GM12878 (cell line): ENCODE data around the gene MRPL53. TPM values are rescaled to one million over a fixed set of nuclear protein-coding genes. Genes with fewer than 3 reads are reported as not detected.

Source experiments
- ATAC-seq: fragments of 200-7000 bp; cut with Tn5 transposase; 3 replicates; pipeline ENCODE4 v1.9.1; 2020; ENCODE audit warnings: mild to moderate bottlenecking, moderate library complexity
- BruUV-seq: library from RNA; stranded (reverse); fragments of 400-500 nt; replicated peaks from 2 replicates; lab custom pipeline; 2021; lab: Mats Ljungman, UMichigan
- CTCF ChIA-PET: fragments of 300-600 bp; sonication (Branson Sonifier 250); formaldehyde crosslinking; extraction: SDS; loops from one replicate; lab custom pipeline; 2021; ENCODE audit warnings: inconsistent platforms; lab: Yijun Ruan, JAX
- POLR2A ChIA-PET: fragments of 350-600 bp; formaldehyde crosslinking; extraction: SDS; loops from one replicate; lab custom pipeline; 2021; ENCODE audit warnings: inconsistent platforms; lab: Charles Lee
- RAD21 ChIA-PET: fragments of 300-600 bp; sonication (Branson Sonifier 250); formaldehyde crosslinking; loops from one replicate; lab custom pipeline; 2023; ENCODE audit warnings: antibody characterized with exemption; ENCODE audit not compliant: unreplicated experiment; lab: Charles Lee
- SMC1A ChIA-PET: fragments of 300-600 bp; sonication (Branson Sonifier 250); formaldehyde crosslinking; loops from one replicate; lab custom pipeline; 2023; ENCODE audit not compliant: unreplicated experiment, uncharacterized antibody; lab: Charles Lee
- DNase-seq: peaks from one replicate; pipeline ENCODE4 v3.0.0-alpha.2; 2011; ENCODE audit warnings: low read depth, low spot score
- FAIRE-seq: peaks from 3 replicates; lab custom pipeline; 2011; peaks lifted over from hg19 to GRCh38; lab: Jason Lieb, UNC
- H2AFZ ChIP-seq: 2 replicates; pipeline ENCODE4 v1.6.0; 2011; ENCODE audit warnings: low read depth, low read length, control low read depth; ENCODE audit not compliant: control insufficient read depth
- H3K27ac ChIP-seq: 2 replicates; pipeline ENCODE4 v1.5.1; 2011; ENCODE audit warnings: control low read depth; ENCODE audit not compliant: control insufficient read depth, insufficient read depth
- H3K27me3 ChIP-seq, 2 experiments: replicated peaks in 1 of 2; 2 replicates each; pipeline versions ENCODE4 v1.6.0 to v1.6.1; 2011; ENCODE audit warnings: low read length in 1 of 2; ENCODE audit not compliant: control insufficient read depth in 2 of 2, insufficient read depth in 2 of 2
- H3K36me3 ChIP-seq, 2 experiments: 2 replicates each; pipeline ENCODE4 v1.5.1; 2011; ENCODE audit warnings: low read length in 1 of 2; ENCODE audit not compliant: control insufficient read depth in 2 of 2, insufficient read depth in 2 of 2
- H3K4me1 ChIP-seq: 2 replicates; pipeline ENCODE4 v1.6.1; 2011; ENCODE audit warnings: mild to moderate bottlenecking, low read length, moderate library complexity, mixed read lengths; ENCODE audit not compliant: control insufficient read depth, insufficient read depth
- H3K4me2 ChIP-seq: 2 replicates; pipeline ENCODE4 v1.6.0; 2011; ENCODE audit warnings: control low read depth; ENCODE audit not compliant: control insufficient read depth, insufficient read depth
- H3K4me3 ChIP-seq: fragments of 200-600 bp; sonication (generic); 2 replicates; pipeline ENCODE4 v1.5.1; 2016
- H3K79me2 ChIP-seq: 2 replicates; pipeline ENCODE4 v1.6.0; 2011; ENCODE audit warnings: low read length; ENCODE audit not compliant: control insufficient read depth, insufficient read depth
- H3K9ac ChIP-seq: 2 replicates; pipeline ENCODE4 v1.8.0; 2011; ENCODE audit warnings: low read length, control low read depth, mixed read lengths; ENCODE audit not compliant: control insufficient read depth, insufficient read depth
- H3K9me3 ChIP-seq: replicated peaks from 3 replicates; pipeline ENCODE4 v1.5.1; 2011; ENCODE audit warnings: mild to moderate bottlenecking, low read length; ENCODE audit not compliant: control insufficient read depth, insufficient read depth
- H4K20me1 ChIP-seq: 2 replicates; pipeline ENCODE4 v1.6.0; 2011; ENCODE audit not compliant: control insufficient read depth, insufficient read depth
- ASH2L ChIP-seq: fragments of 300-600, 200-600 bp; sonication (generic); IDR thresholded peaks from 2 replicates; pipeline ENCODE4 v1.6.1; 2017; ENCODE audit warnings: low read depth, mild to moderate bottlenecking, borderline replicate concordance
- CUX1 ChIP-seq: IDR thresholded peaks from 2 replicates; pipeline ENCODE4 v1.6.1; 2012; ENCODE audit warnings: improper control_type of control experiment, low read depth, low read length; ENCODE audit not compliant: insufficient replicate concordance
- FOXK2 ChIP-seq: fragments of 450-650 bp; IDR thresholded peaks from 2 replicates; pipeline ENCODE4 v1.6.1; 2017; ENCODE audit warnings: mild to moderate bottlenecking, moderate library complexity
- NR2F1 ChIP-seq: fragments of 450-650 bp; conservative IDR thresholded peaks from 2 replicates; pipeline ENCODE4 v1.6.1; 2017; ENCODE audit warnings: mild to moderate bottlenecking
- NRF1 ChIP-seq: conservative IDR thresholded peaks from 2 replicates; pipeline ENCODE4 v1.6.1; 2011; ENCODE audit warnings: mild to moderate bottlenecking, low read depth, low read length, improper control_type of control experiment
- PBX3 ChIP-seq: IDR thresholded peaks from 2 replicates; pipeline ENCODE4 v1.6.1; 2011; ENCODE audit warnings: mild to moderate bottlenecking, low read depth, low read length, moderate library complexity; ENCODE audit not compliant: insufficient replicate concordance
- SRF ChIP-seq, 2 experiments: IDR thresholded peaks; 2 replicates each; pipeline ENCODE4 v1.6.1; 2011; ENCODE audit warnings: low read depth in 2 of 2, low read length in 2 of 2, mild to moderate bottlenecking in 1 of 2, moderate library complexity in 1 of 2
- ZBTB4 ChIP-seq: fragments of 450-650 bp; formaldehyde crosslinking; IDR thresholded peaks from 2 replicates; pipeline ENCODE4 v1.4.0; 2022; ENCODE audit warnings: mild to moderate bottlenecking, moderate library complexity
- ZNF592 ChIP-seq: fragments of 450-650 bp; IDR thresholded peaks from 2 replicates; pipeline ENCODE4 v1.6.1; 2017; ENCODE audit warnings: mild to moderate bottlenecking, moderate library complexity
- WGBS: methylation state at CpG from one replicate; pipeline ENCODE4 v1.1.6; 2016; ENCODE audit warnings: low lambda C conversion rate; ENCODE audit not compliant: insufficient replicate concordance, insufficient coverage; ENCODE audit errors: missing lambda C conversion rate; 5-methylcytosine and 5-hydroxymethylcytosine counted together
- in situ Hi-C: fragments of 300-500 bp; cut with MboI; formaldehyde crosslinking; loops from 9 replicates; pipeline ENCODE4 v1.14.3; 2018; ENCODE audit warnings: mixed read lengths
- intact Hi-C: fragments of 100-400 bp; cut with micrococcal nuclease; formaldehyde crosslinking; loops from one replicate; pipeline ENCODE4 v1.14.2; 2022; ENCODE audit not compliant: unreplicated experiment
- polyA plus RNA-seq, 11 experiments: library from polyadenylated mRNA; depleted of rRNA in 4 of 11; unstranded in 6 of 11; stranded (reverse) in 5 of 11; fragments of >200 nt; fragmentation: Nextera tagmentation in 4 of 11; fragmentation: Illumina TruSeq in 1 of 11; extraction: Ambion mirVana in 4 of 11; extraction: Trizol in 1 of 11; gene quantifications; 1 replicate in 1 of 11; 2 replicates in 10 of 11; pipeline versions ENCODE4 v1.2.1 to v1.2.3, GENCODE V29; 2011 to 2016; ENCODE audit warnings: inconsistent platforms in 2 of 11, missing spikeins in 2 of 11, low read depth in 1 of 11
- total RNA-seq, 4 experiments: library from RNA; depleted of rRNA in 3 of 4; stranded (reverse); fragments of >200 nt in 3 of 4; fragmentation: Illumina TruSeq in 1 of 4; extraction: Trizol in 1 of 4; gene quantifications; 2 replicates each; pipeline versions ENCODE4 v1.2.1 to v1.2.3, GENCODE V29; 2013 to 2021

The MRPL53 gene
- total and polyA plus RNA-seq, 10 of the 15 experiments (the other 5 are each of a cell fraction or from before 2014, with no cell fraction given) = 15.1 to 167 (median 80.9) TPM

GRCh38 chr2:74438248-74438647 is 34.2 kb downstream of the MRPL53 start:
- ChIA-PET RAD21 (no interaction called here), SMC1A (interaction anchor here (0.7 to 1.4 kb wide), 3 partner anchors 16 to 20 kb away, joined by 3 to 4 read pairs (median 3); partner anchors contain the start of genes INO80B and WBP1), CTCF (interaction anchor here (1.2 to 2.5 kb wide), 2 partner anchors 16 to 25 kb away, joined by 3 to 12 read pairs; partner anchors contain the start of gene INO80B), POLR2A (interaction anchor here (1.1 to 3.4 kb wide), 2 partner anchors 14 to 18 kb away, joined by 3 to 21 read pairs; partner anchors contain the start of genes C2orf81 and WDR54)
- DNase-seq (no peak), FAIRE-seq (no peak), ATAC-seq (no peak)
- no peak overlapping the region for H2AFZ ChIP-seq
- no peak overlapping the region for H3K4me3 ChIP-seq
- peaks cover 2 to 10% of the 10 kb centered on the region in 2 experiments; a peak in 3 of 4 replicates for H3K27me3 ChIP-seq
- H3K4me1 ChIP-seq = peaks cover 23% of the 10 kb centered on the region
- no peaks in the 10 kb centered on the region; the same call in 1 of the 2 replicates for H3K79me2 ChIP-seq
- in situ Hi-C loops = no loop called here
- H3K27ac ChIP-seq = no peak overlapping the region
- no TSS peak for BruUV-seq
- H3K9ac ChIP-seq = no peak overlapping the region
- H3K9me3 ChIP-seq = no peaks in the 10 kb centered on the region
- intact Hi-C loops = no loop called here
- H3K4me2 ChIP-seq = no peak overlapping the region
- H4K20me1 ChIP-seq = no peaks in the 10 kb centered on the region
- 92% methylated on average over 1 of the region's 1 CpG for WGBS
- no peaks in the 10 kb centered on the region for H3K36me3 ChIP-seq
- TF ChIP-seq SRF (IDR thresholded peaks at IDR 0.05; ENCODE audit: low read depth in 2 of 2, low read length in 2 of 2) (no peak), ZBTB4 (CRISPR knock-in tag) (no peak), NRF1 (no peak), FOXK2 (no peak), ASH2L (no peak), CUX1 (no peak), NR2F1 (no peak), ZNF592 (no peak), PBX3 (no peak)
